IMR-90 (cell line): ENCODE data around the gene HIVEP3. TPM values are rescaled to one million over a fixed set of nuclear protein-coding genes. Genes with fewer than 3 reads are reported as not detected.

ENCODE experiments used
- ATAC-seq: fragments of 200-7000 bp; cut with Tn5 transposase; 2 replicates; pipeline ENCODE4 v1.9.1; 2020; ENCODE audit warnings: low read depth, mild to moderate bottlenecking, moderate library complexity
- BruUV-seq: library from RNA; stranded (reverse); fragments of 400-500 nt; replicated peaks from 2 replicates; lab custom pipeline; 2021; lab: Mats Ljungman, UMichigan
- CTCF ChIA-PET: fragments of 300-600 bp; formaldehyde crosslinking; extraction: SDS; loops from one replicate; lab custom pipeline; 2021; ENCODE audit warnings: antibody characterized with exemption; lab: Yijun Ruan, JAX
- POLR2A ChIA-PET: fragments of 300-600 bp; sonication (Branson Sonifier 250); formaldehyde crosslinking; loops from one replicate; lab custom pipeline; 2022; ENCODE audit warnings: antibody characterized with exemption; ENCODE audit not compliant: unreplicated experiment; lab: Charles Lee
- DNase-seq: peaks from one replicate; pipeline ENCODE4 v3.0.0; 2013
- H2AFZ ChIP-seq: replicated peaks from 2 replicates; pipeline ENCODE3; 2013; ENCODE audit warnings: low read length, mild to moderate bottlenecking; ENCODE audit not compliant: poor library complexity
- H2AK5ac ChIP-seq: 2 replicates; pipeline ENCODE4 v1.6.1; 2013; ENCODE audit warnings: low read depth, low read length, inconsistent platforms
- H2AK9ac ChIP-seq: replicated peaks from 2 replicates; pipeline ENCODE3; 2013; ENCODE audit warnings: mild to moderate bottlenecking, low read depth, low read length, moderate library complexity; ENCODE audit not compliant: poor library complexity
- H2BK120ac ChIP-seq: 2 replicates; pipeline ENCODE4 v1.6.1; 2013; ENCODE audit warnings: low read depth, low read length, inconsistent platforms
- H2BK15ac ChIP-seq: 3 replicates; pipeline ENCODE4 v1.6.1; 2013; ENCODE audit warnings: low read depth, low read length, inconsistent platforms
- H2BK20ac ChIP-seq: 2 replicates; pipeline ENCODE4 v1.6.1; 2013; ENCODE audit warnings: low read depth, mild to moderate bottlenecking, inconsistent platforms, low read length, moderate library complexity
- H2BK5ac ChIP-seq: 2 replicates; pipeline ENCODE4 v1.6.1; 2013; ENCODE audit warnings: mild to moderate bottlenecking, low read depth, low read length, inconsistent platforms; ENCODE audit not compliant: poor library complexity, severe bottlenecking
- H3K14ac ChIP-seq: replicated peaks from 2 replicates; pipeline ENCODE4 v1.6.1; 2013; ENCODE audit warnings: low read depth, low read length, inconsistent platforms
- H3K18ac ChIP-seq: 2 replicates; pipeline ENCODE4 v1.6.1; 2013; ENCODE audit warnings: low read depth, low read length, control low read depth
- H3K23ac ChIP-seq: 2 replicates; pipeline ENCODE4 v1.6.1; 2013; ENCODE audit warnings: low read depth, low read length, inconsistent platforms
- H3K27ac ChIP-seq: 2 replicates; pipeline ENCODE4 v1.5.1; 2013; ENCODE audit warnings: mild to moderate bottlenecking, control low read depth, low read length; ENCODE audit not compliant: insufficient read depth
- H3K27me3 ChIP-seq: 2 replicates; pipeline ENCODE4 v1.6.1; 2013; ENCODE audit warnings: low read length; ENCODE audit not compliant: control insufficient read depth, insufficient read depth
- H3K36me3 ChIP-seq: 2 replicates; pipeline ENCODE4 v1.6.1; 2013; ENCODE audit warnings: low read length, mixed read lengths; ENCODE audit not compliant: control insufficient read depth, insufficient read depth
- H3K4ac ChIP-seq: 2 replicates; pipeline ENCODE4 v1.6.1; 2013; ENCODE audit warnings: low read depth, low read length, inconsistent platforms
- H3K4me1 ChIP-seq: 2 replicates; pipeline ENCODE4 v1.6.1; 2013; ENCODE audit warnings: low read length, mixed read lengths; ENCODE audit not compliant: control insufficient read depth, insufficient read depth
- H3K4me2 ChIP-seq: 2 replicates; pipeline ENCODE4 v1.6.1; 2013; ENCODE audit warnings: low read depth, mild to moderate bottlenecking, control low read depth, low read length, moderate library complexity
- H3K4me3 ChIP-seq: 2 replicates; pipeline ENCODE4 v1.5.1; 2013; ENCODE audit warnings: low read depth, mild to moderate bottlenecking, control low read depth, low read length, moderate library complexity; ENCODE audit not compliant: insufficient read depth
- H3K56ac ChIP-seq: 2 replicates; pipeline ENCODE4 v1.6.1; 2013; ENCODE audit warnings: low read length, inconsistent platforms; ENCODE audit not compliant: insufficient read depth; ENCODE audit errors: extremely low read depth
- H3K79me1 ChIP-seq, 2 experiments: 2 replicates each; pipeline ENCODE4 v1.6.1; 2013; ENCODE audit warnings: low read length in 2 of 2, inconsistent platforms in 1 of 2, low read depth in 1 of 2
- H3K9ac ChIP-seq: 2 replicates; pipeline ENCODE4 v1.6.1; 2013; ENCODE audit warnings: low read depth, low read length, control low read depth
- H3K9me1 ChIP-seq: 2 replicates; pipeline ENCODE4 v1.6.1; 2013; ENCODE audit warnings: low read length, inconsistent platforms; ENCODE audit not compliant: insufficient read depth
- H3K9me3 ChIP-seq: 2 replicates; pipeline ENCODE4 v1.6.1; 2013; ENCODE audit warnings: low read length; ENCODE audit not compliant: control insufficient read depth, insufficient read depth
- H4K20me1 ChIP-seq: 2 replicates; pipeline ENCODE4 v1.6.1; 2013; ENCODE audit warnings: low read length, inconsistent platforms; ENCODE audit not compliant: insufficient read depth
- H4K5ac ChIP-seq: 2 replicates; pipeline ENCODE4 v1.6.1; 2013; ENCODE audit warnings: mild to moderate bottlenecking, low read depth, low read length, control low read depth
- H4K8ac ChIP-seq, 2 experiments: 2 replicates each; pipeline ENCODE4 v1.6.1; 2013; ENCODE audit warnings: low read depth in 2 of 2, low read length in 2 of 2, control low read depth in 1 of 2, inconsistent platforms in 1 of 2
- H4K91ac ChIP-seq: 2 replicates; pipeline ENCODE4 v1.6.1; 2013; ENCODE audit warnings: low read depth, low read length, inconsistent platforms; ENCODE audit not compliant: insufficient read depth
- BHLHE40 ChIP-seq: fragments of 150-350 bp; IDR thresholded peaks from 2 replicates; pipeline ENCODE4 v1.6.1; 2016; ENCODE audit warnings: mild to moderate bottlenecking, low read depth, low read length
- CEBPB ChIP-seq: IDR thresholded peaks from 2 replicates; pipeline ENCODE4 v1.6.1; 2012; ENCODE audit warnings: low read depth, low read length, improper control_type of control experiment
- CHD1 ChIP-seq: IDR thresholded peaks from 2 replicates; pipeline ENCODE4 v1.6.1; 2012; ENCODE audit warnings: low read depth, low read length, improper control_type of control experiment
- CTCF ChIP-seq: conservative IDR thresholded peaks from 2 replicates; pipeline ENCODE4 v1.5.1; 2012; ENCODE audit warnings: mild to moderate bottlenecking, low read depth, low read length, improper control_type of control experiment
- ELK1 ChIP-seq: fragments of 150-350 bp; IDR thresholded peaks from 2 replicates; pipeline ENCODE4 v1.6.1; 2016; ENCODE audit warnings: low read depth, mild to moderate bottlenecking, low read length, moderate library complexity, borderline replicate concordance
- FOS ChIP-seq: fragments of 150-350 bp; IDR thresholded peaks from 2 replicates; pipeline ENCODE4 v1.6.1; 2016; ENCODE audit warnings: low read depth, low read length
- MAFK ChIP-seq: IDR thresholded peaks from 2 replicates; pipeline ENCODE4 v1.6.1; 2012; ENCODE audit warnings: low read depth, low read length, improper control_type of control experiment
- MAZ ChIP-seq: IDR thresholded peaks from 2 replicates; pipeline ENCODE4 v1.6.1; 2012; ENCODE audit warnings: low read depth, mild to moderate bottlenecking, low read length, improper control_type of control experiment, moderate library complexity, borderline replicate concordance
- MXI1 ChIP-seq: IDR thresholded peaks from 2 replicates; pipeline ENCODE4 v1.6.1; 2012; ENCODE audit warnings: low read depth, mild to moderate bottlenecking, low read length, moderate library complexity, borderline replicate concordance
- NFE2L2 ChIP-seq: fragments of 150-350 bp; IDR thresholded peaks from 2 replicates; pipeline ENCODE4 v1.6.1; 2016; ENCODE audit warnings: low read depth, mild to moderate bottlenecking, low read length
- POLR2A ChIP-seq: IDR thresholded peaks from 2 replicates; pipeline ENCODE4 v1.6.1; 2012; ENCODE audit warnings: mild to moderate bottlenecking, low read depth, low read length
- RAD21 ChIP-seq: IDR thresholded peaks from 2 replicates; pipeline ENCODE4 v1.6.1; 2012; ENCODE audit warnings: low read length, improper control_type of control experiment
- RCOR1 ChIP-seq: IDR thresholded peaks from 2 replicates; pipeline ENCODE4 v1.6.1; 2012; ENCODE audit warnings: mild to moderate bottlenecking, low read length, improper control_type of control experiment; ENCODE audit not compliant: insufficient replicate concordance
- RFX5 ChIP-seq: IDR thresholded peaks from 2 replicates; pipeline ENCODE4 v1.8.0; 2012; ENCODE audit warnings: low read depth, mild to moderate bottlenecking, low read length, moderate library complexity
- SMC3 ChIP-seq: fragments of 150-350 bp; IDR thresholded peaks from 2 replicates; pipeline ENCODE4 v1.6.1; 2016; ENCODE audit warnings: low read depth, mild to moderate bottlenecking, antibody characterized with exemption, low read length, moderate library complexity
- USF2 ChIP-seq: fragments of 150-350 bp; IDR thresholded peaks from 2 replicates; pipeline ENCODE4 v1.6.1; 2017; ENCODE audit warnings: mild to moderate bottlenecking, antibody characterized with exemption, low read length, low read depth
- WGBS, 2 experiments: methylation state at CpG; one replicate each; pipeline versions ENCODE4 v1.1.5 to v1.1.7; 2013; ENCODE audit warnings: missing lambda C conversion rate in 2 of 2; ENCODE audit not compliant: insufficient read length in 1 of 2; ENCODE audit errors: extremely low coverage in 2 of 2; 5-methylcytosine and 5-hydroxymethylcytosine counted together
- dilution Hi-C: fragments of 300-500 bp; cut with HindIII; formaldehyde crosslinking; loops from one replicate; pipeline ENCODE4 v1.14.3; 2018; ENCODE audit warnings: low sequenced_read_pairs; ENCODE audit not compliant: unreplicated experiment
- in situ Hi-C: fragments of 300-500 bp; cut with MboI; formaldehyde crosslinking; loops from 3 replicates; pipeline ENCODE4 v1.14.3; 2019; ENCODE audit warnings: low sequenced_read_pairs, inconsistent platforms, mixed read lengths
- intact Hi-C: fragments of 100-400 bp; cut with micrococcal nuclease; formaldehyde crosslinking; loops from 2 replicates; pipeline ENCODE4 v1.10.0; 2022
- polyA plus RNA-seq, 3 experiments: library from polyadenylated mRNA; depleted of rRNA; stranded (reverse); fragments of >200 nt; gene quantifications; 2 replicates each; pipeline ENCODE4 v1.2.3, GENCODE V29; 2012; ENCODE audit warnings: low replicate concordance in 1 of 3
- total RNA-seq: library from RNA; depleted of rRNA; stranded (reverse); fragments of >200 nt; gene quantifications from 2 replicates; pipeline ENCODE4 v1.2.3, GENCODE V29; 2012

The HIVEP3 gene
- total and polyA plus RNA-seq, 2 of the 4 experiments (the other 2 are of a cell fraction): 1.4 to 4.0 TPM

DNA sequence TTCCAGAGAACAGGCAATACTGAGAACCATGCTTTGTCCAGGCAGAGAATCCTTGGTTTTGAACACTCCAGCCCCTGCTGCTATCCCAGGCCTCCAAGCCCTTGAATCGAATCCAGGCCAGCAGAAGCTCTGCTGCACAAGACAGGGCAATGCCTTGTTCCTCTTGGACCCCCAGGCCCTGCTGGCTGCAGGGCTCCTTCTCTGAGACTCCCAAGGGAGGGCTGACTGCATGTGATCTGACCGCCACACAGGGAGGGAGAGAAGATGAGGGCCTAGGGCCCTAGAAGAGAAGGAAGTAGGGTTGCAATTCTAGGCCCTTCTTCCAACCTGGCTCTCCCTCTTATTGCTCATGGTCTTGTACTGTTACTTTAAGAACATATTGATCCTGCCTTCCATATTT lies 273.7 kb downstream of the HIVEP3 start:
- H4K91ac ChIP-seq: no peak overlapping the region
- no peak overlapping the region for H2BK5ac ChIP-seq
- H2BK120ac ChIP-seq: no peak overlapping the region
- CTCF ChIA-PET: no interaction called here
- TF ChIP-seq CTCF: no peak
- TF ChIP-seq BHLHE40: no peak
- TF ChIP-seq SMC3: no peak
- TF ChIP-seq MAFK: no peak
- no peak for TF ChIP-seq CHD1
- no peak for TF ChIP-seq MAZ
- TF ChIP-seq POLR2A: no peak
- TF ChIP-seq RCOR1: no peak
- TF ChIP-seq NFE2L2: no peak
- no peak for TF ChIP-seq USF2
- no peak for TF ChIP-seq RAD21
- TF ChIP-seq RFX5: no peak
- TF ChIP-seq ELK1: no peak
- TF ChIP-seq MXI1: no peak
- no peak for TF ChIP-seq CEBPB
- TF ChIP-seq FOS: no peak
- H3K14ac ChIP-seq: no peak overlapping the region
- no peak overlapping the region for H3K4me3 ChIP-seq
- H4K5ac ChIP-seq: no peak overlapping the region
- H3K79me1 ChIP-seq: peaks cover 19 to 27% of the 10 kb centered on the region in 2 experiments
- no peaks in the 10 kb centered on the region for H3K9me3 ChIP-seq
- H2AK5ac ChIP-seq: no peak overlapping the region
- H2AFZ ChIP-seq: no peak overlapping the region
- H2AK9ac ChIP-seq: no peak overlapping the region
- no peak overlapping the region for H3K18ac ChIP-seq
- in situ Hi-C loops (no loop called here), dilution Hi-C loops (no loop called here), intact Hi-C loops (no loop called here)
- no peak overlapping the region for H3K56ac ChIP-seq
- no peaks in the 10 kb centered on the region for H4K20me1 ChIP-seq
- no peak overlapping the region for H2BK15ac ChIP-seq
- H3K4me2 ChIP-seq: no peak overlapping the region
- no CpG with 5 or more reads among the region's 2 CpGs for WGBS, 2 experiments
- ATAC-seq (no peak), DNase-seq (no peak)
- H3K4ac ChIP-seq: no peak overlapping the region
- H3K23ac ChIP-seq: no peak overlapping the region
- H3K4me1 ChIP-seq: peaks cover 3% of the 10 kb centered on the region
- POLR2A ChIA-PET: no interaction called here
- H2BK20ac ChIP-seq: no peak overlapping the region
- H3K27ac ChIP-seq: no peak overlapping the region
- H3K9me1 ChIP-seq: peaks cover 11% of the 10 kb centered on the region
- BruUV-seq: no TSS peak
- no peaks in the 10 kb centered on the region for H3K36me3 ChIP-seq
- H4K8ac ChIP-seq: no peak overlapping the region
- no peaks in the 10 kb centered on the region for H3K27me3 ChIP-seq
- no peak overlapping the region for H3K9ac ChIP-seq
